NCI-H1694 treated with DMSO at 0.1 percent for 48 hours (cell line): ENCODE measurements around the gene AGO3.
"Not testable (repeated sequence)": the region's sequence is repeated elsewhere in the genome, so short reads cannot be mapped to it uniquely, and the experiment has no call there.

Experiments
- DNase-seq: peaks from one replicate; lab custom pipeline; 2025; lab: John Stamatoyannopoulos, UW

The AGO3 gene

GRCh38 chr1:35930593-35931445 is at the start of gene AGO3:
Gene AGO3, plus strand, starts transcription at chr1:35931105. Its CDS starts 322 bp downstream, at chr1:35931427.
- peak; percentile 85 for DNase-seq

GRCh38 chr1:35881850-35882273 is 49.0 kb upstream of the AGO3 start:
- DNase-seq, result no peak

- no peak for DNase-seq
These were observed 48.3 kb upstream of the AGO3 start for GRCh38 chr1:35882586-35882944.

- peak; percentile 65 for DNase-seq
These were observed 47.8 kb upstream of the AGO3 start, which contains the start of gene AGO1 for GRCh38 chr1:35882945-35883634. Gene AGO1, plus strand, starts transcription at chr1:35883209. Its CDS starts 213 bp downstream, at chr1:35883422.

- DNase-seq, result peak; percentile 6
These were observed 47.2 kb upstream of the AGO3 start for GRCh38 chr1:35883635-35884101.

- DNase-seq, result no peak
These were observed 46.0 kb upstream of the AGO3 start for GRCh38 chr1:35884934-35885333.

- DNase-seq, result no peak
These were observed 44.8 kb upstream of the AGO3 start for GRCh38 chr1:35885961-35886558.

GRCh38 chr1:35886577-35887431 is 44.1 kb upstream of the AGO3 start:
- DNase-seq, result no peak

- no peak for DNase-seq
These were observed 43.4 kb upstream of the AGO3 start for GRCh38 chr1:35887508-35887907.

GRCh38 chr1:35888255-35888654 is 42.6 kb upstream of the AGO3 start:
- DNase-seq, result no peak

GRCh38 chr1:35888981-35889380 is 41.9 kb upstream of the AGO3 start:
- DNase-seq, result not testable (repeated sequence)

- no peak for DNase-seq
These were observed 37.6 kb upstream of the AGO3 start for GRCh38 chr1:35893051-35893879.

GRCh38 chr1:35894183-35894582 is 36.7 kb upstream of the AGO3 start:
- no peak for DNase-seq

GRCh38 chr1:35894656-35895055 is 36.2 kb upstream of the AGO3 start:
- DNase-seq, result no peak

- DNase-seq, result no peak
These were observed 31.0 kb upstream of the AGO3 start for GRCh38 chr1:35899941-35900340.

GRCh38 chr1:35901235-35901634 is 29.7 kb upstream of the AGO3 start:
- no peak for DNase-seq

GRCh38 chr1:35902671-35903070 is 28.2 kb upstream of the AGO3 start:
- no peak for DNase-seq

GRCh38 chr1:35914717-35915116 is 16.2 kb upstream of the AGO3 start:
- DNase-seq, result no peak

GRCh38 chr1:35915693-35916092 is 15.2 kb upstream of the AGO3 start:
- DNase-seq, result no peak

GRCh38 chr1:35923791-35924221 is 7.1 kb upstream of the AGO3 start:
- no peak for DNase-seq

- DNase-seq, result no peak
These were observed 6.1 kb upstream of the AGO3 start for GRCh38 chr1:35924838-35925237.
